NCI-H345 treated with DMSO at 0.1 percent for 48 hours (cell line): ENCODE results near the gene USP25.

Experiments
- DNase-seq: peaks from one replicate; lab custom pipeline; 2025; ENCODE audit not compliant: unreplicated experiment; lab: John Stamatoyannopoulos, UW

The USP25 gene

GRCh38 chr21:15729674-15730483 lies at the start of gene USP25:
Gene USP25, plus strand, starts transcription at chr21:15729982. Its CDS starts 412 bp downstream, at chr21:15730394.
- peak; percentile 62 for DNase-seq

- DNase-seq, result no peak
These were observed 47.4 kb upstream of the USP25 start for GRCh38 chr21:15682186-15682895.

- no peak for DNase-seq
These were observed 46.8 kb upstream of the USP25 start for GRCh38 chr21:15682977-15683376.

GRCh38 chr21:15686506-15686905 lies 43.3 kb upstream of the USP25 start:
- no peak for DNase-seq

- DNase-seq, result no peak
These were observed 42.6 kb upstream of the USP25 start for GRCh38 chr21:15687208-15687607.

GRCh38 chr21:15688016-15688415 lies 41.8 kb upstream of the USP25 start:
- DNase-seq, result no peak

- no peak for DNase-seq
These were observed 41.0 kb upstream of the USP25 start for GRCh38 chr21:15688809-15689208.

GRCh38 chr21:15692711-15693110 lies 37.1 kb upstream of the USP25 start:
- DNase-seq, result no peak

GRCh38 chr21:15695241-15695640 lies 34.5 kb upstream of the USP25 start:
- DNase-seq, result no peak

GRCh38 chr21:15701830-15702229 lies 28.0 kb upstream of the USP25 start:
- no peak for DNase-seq

- DNase-seq, result no peak
These were observed 25.9 kb upstream of the USP25 start for GRCh38 chr21:15703932-15704331.

GRCh38 chr21:15706696-15707095 lies 23.1 kb upstream of the USP25 start:
- DNase-seq, result no peak

- no peak for DNase-seq
These were observed 16.4 kb upstream of the USP25 start for GRCh38 chr21:15713412-15713811.

- no peak for DNase-seq
These were observed 11.1 kb upstream of the USP25 start for GRCh38 chr21:15718711-15719110.

- DNase-seq, result no peak
These were observed 9.8 kb upstream of the USP25 start for GRCh38 chr21:15719976-15720375.

- no peak for DNase-seq
These were observed 7.0 kb upstream of the USP25 start for GRCh38 chr21:15722591-15723324.

GRCh38 chr21:15725949-15726348 lies 3.8 kb upstream of the USP25 start:
- no peak for DNase-seq

GRCh38 chr21:15728046-15728445 lies 1.7 kb upstream of the USP25 start:
- DNase-seq, result no peak

- DNase-seq, result no peak
These were observed 472 bp upstream of the USP25 start for GRCh38 chr21:15729346-15729673.

GRCh38 chr21:15730484-15731242 lies 881 bp downstream of the USP25 start:
- DNase-seq, result peak; percentile 43

GRCh38 chr21:15731243-15731613 lies 1.4 kb downstream of the USP25 start:
- no peak for DNase-seq
